PC-9 (cell line): ENCODE results near the gene PRSS21.

Source experiments
- EZH2 ChIP-seq: fragments of 200-600 bp; sonication (generic); IDR thresholded peaks from 2 replicates; pipeline ENCODE4 v1.8.0; 2017; ENCODE audit warnings: antibody characterized with exemption, low read depth
- TF ChIP-seq, protein P1 (sequence below): fragments of 200-600 bp; sonication (generic); conservative IDR thresholded peaks from 2 replicates; pipeline ENCODE4 v1.6.1; 2017; ENCODE audit warnings: mixed run types, antibody characterized with exemption, mild to moderate bottlenecking, moderate library complexity

DNA sequence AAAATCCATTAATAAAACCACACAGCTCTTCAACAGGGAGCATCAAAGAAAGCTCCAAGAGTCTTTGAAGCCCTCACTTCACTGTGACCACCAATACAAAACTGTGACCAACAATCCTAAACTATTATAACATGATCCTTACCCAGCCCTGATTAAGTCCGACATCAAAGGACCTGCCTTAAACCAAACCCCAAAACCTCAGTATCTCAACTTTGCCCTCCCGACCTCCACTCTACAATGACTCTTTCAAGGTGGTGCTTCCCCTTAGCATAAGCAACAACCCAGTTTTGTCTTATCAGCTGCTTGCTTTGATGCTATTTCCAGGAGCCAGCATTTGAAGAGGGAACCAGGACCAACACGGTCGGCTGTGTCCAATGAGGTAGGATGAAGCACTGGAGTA lies 49.4 kb downstream of the PRSS21 start:
- TF ChIP-seq, protein P1, sequence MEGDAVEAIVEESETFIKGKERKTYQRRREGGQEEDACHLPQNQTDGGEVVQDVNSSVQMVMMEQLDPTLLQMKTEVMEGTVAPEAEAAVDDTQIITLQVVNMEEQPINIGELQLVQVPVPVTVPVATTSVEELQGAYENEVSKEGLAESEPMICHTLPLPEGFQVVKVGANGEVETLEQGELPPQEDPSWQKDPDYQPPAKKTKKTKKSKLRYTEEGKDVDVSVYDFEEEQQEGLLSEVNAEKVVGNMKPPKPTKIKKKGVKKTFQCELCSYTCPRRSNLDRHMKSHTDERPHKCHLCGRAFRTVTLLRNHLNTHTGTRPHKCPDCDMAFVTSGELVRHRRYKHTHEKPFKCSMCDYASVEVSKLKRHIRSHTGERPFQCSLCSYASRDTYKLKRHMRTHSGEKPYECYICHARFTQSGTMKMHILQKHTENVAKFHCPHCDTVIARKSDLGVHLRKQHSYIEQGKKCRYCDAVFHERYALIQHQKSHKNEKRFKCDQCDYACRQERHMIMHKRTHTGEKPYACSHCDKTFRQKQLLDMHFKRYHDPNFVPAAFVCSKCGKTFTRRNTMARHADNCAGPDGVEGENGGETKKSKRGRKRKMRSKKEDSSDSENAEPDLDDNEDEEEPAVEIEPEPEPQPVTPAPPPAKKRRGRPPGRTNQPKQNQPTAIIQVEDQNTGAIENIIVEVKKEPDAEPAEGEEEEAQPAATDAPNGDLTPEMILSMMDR = no peak
- no peak for TF ChIP-seq EZH2
